HS-27A (cell line): ENCODE data around the gene CMIP.

Experiments used
- DNase-seq: peaks from one replicate; pipeline ENCODE4 v3.0.0-alpha.2; 2012; ENCODE audit warnings: low read depth, missing footprints

CMIP gene

DNA sequence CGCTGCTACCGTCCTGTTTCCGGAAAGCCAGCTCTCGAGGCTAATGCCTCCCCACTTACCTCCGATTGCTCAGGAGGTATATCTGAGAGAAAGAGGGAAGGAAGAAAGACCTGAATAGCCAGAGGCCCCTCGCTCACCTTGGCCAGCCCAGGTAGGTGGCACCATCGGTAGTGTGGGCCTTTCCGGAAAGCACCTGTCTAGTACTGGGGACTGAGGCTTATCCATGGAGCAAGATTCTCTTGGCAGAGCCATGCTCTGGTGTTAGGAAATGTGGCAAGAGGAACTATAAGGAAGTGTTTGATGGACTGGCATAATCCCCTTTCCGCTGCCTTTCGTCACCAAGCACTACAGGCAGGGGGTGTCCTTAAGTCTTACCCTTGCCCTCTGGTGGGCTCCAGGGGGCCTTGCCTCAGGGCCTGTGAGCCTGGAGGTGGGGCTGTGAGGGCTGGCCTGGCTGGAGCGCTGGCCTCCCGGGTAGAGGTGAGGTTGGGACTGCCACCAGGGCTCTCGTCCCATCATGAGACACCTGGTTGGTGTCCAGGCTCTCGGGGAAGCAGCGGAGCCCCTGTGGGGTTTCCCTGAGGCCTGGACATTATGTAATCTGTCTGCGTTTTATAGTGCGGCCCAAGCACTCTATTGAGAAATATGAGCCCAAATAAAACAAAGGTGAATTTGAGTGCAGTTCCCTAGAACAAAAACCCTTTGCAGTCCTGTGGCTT, 2.9 kb downstream of the CMIP start:
- no peak for DNase-seq

GRCh38 chr16:81448154-81449131, 3.8 kb downstream of the CMIP start:
- DNase-seq: no peak

DNA sequence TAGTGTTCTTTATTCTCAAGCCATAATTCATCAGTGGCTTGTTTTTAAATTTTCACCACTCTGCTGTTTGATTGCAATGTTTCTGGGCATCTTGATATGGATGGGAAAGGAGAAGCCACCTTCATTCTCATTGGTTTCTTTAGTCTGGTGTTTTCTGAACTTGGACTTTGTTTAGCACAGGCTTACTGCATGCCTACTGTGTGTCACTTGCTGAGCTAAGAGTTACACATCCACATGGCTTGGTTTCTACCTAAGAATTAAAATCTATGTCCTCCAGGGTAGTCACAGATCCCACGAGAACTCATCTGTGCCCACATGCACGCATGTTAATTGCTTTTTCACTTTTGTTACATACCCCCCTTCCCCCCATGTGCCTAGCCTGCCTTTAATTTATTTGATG, 4.6 kb downstream of the CMIP start:
- no peak for DNase-seq

GRCh38 chr16:81449899-81450608, 5.4 kb downstream of the CMIP start:
- no peak for DNase-seq

GRCh38 chr16:81450783-81451491, 6.3 kb downstream of the CMIP start:
- DNase-seq: no peak

GRCh38 chr16:81451753-81452680, 7.4 kb downstream of the CMIP start:
- DNase-seq: no peak

DNA sequence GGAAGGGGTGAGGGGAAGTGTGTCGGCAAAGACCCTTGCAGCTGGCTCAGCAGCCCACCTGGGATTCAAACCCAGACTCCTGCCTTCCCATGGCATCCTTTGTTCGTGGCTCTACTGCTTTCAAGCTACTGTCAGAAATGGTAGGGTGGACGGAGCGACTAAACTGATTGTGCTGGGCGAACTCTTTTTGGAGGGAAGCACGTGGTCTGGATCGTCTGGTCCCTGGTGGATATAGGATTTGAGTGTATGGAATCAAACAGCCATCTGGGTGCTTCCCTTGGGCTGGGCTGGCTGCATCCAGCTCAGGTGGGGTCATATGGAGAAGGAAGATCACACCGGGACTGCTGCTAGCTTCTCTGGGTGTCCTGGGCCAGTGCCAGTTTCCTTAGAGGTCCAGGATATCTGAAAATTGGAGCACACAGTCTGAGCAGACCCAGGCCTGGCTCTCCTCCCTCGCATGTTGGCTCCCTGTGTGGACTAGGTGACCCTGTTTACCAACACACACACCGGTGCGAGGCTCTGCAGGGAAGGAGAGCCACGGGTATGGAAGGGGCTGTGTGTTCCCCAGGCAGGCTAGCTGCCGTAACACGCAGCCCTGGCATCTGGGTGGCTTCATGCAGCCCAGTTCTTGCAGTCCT, 8.6 kb downstream of the CMIP start:
- no peak for DNase-seq

DNA sequence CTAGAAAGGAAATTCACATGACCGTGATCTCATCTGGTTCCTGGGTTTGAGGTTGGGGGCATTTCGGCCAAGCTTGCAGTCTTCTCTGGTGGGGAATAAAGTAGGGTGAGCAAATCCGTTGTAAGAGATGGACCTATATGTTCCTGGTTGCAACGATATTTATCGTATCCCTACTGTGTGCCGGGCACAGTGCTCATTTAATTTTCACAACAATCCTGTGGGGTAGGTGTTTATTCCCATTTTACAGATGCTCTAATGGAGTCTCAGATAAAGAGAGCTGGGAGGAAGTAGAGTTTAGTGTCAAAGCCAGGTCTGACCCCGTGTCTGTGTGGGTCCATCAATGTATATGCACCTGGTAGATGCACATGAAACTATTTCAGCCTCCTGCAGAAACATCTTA, 9.4 kb downstream of the CMIP start:
- no peak for DNase-seq

DNA sequence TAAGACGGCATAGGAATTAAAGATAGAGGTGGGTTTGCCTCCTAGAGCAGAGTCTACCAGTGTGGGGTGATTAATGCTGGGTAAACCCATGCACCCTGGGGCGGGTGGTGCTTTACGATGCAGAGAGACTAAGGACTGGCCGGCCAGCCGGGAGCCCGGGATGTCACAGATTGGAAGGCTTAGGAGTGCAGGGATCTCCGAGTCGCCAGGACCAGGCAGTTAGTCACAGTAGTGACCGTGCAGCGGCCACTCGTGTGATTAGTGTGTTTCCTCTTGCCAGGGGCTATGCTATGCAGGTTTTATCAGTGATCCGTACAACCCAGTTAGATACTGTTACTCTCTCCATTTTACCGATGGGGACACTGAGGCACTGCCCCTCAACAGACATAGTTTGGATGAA, 10.4 kb downstream of the CMIP start:
- DNase-seq: no peak

GRCh38 chr16:81455720-81456494, 11.3 kb downstream of the CMIP start:
- DNase-seq: no peak

DNA sequence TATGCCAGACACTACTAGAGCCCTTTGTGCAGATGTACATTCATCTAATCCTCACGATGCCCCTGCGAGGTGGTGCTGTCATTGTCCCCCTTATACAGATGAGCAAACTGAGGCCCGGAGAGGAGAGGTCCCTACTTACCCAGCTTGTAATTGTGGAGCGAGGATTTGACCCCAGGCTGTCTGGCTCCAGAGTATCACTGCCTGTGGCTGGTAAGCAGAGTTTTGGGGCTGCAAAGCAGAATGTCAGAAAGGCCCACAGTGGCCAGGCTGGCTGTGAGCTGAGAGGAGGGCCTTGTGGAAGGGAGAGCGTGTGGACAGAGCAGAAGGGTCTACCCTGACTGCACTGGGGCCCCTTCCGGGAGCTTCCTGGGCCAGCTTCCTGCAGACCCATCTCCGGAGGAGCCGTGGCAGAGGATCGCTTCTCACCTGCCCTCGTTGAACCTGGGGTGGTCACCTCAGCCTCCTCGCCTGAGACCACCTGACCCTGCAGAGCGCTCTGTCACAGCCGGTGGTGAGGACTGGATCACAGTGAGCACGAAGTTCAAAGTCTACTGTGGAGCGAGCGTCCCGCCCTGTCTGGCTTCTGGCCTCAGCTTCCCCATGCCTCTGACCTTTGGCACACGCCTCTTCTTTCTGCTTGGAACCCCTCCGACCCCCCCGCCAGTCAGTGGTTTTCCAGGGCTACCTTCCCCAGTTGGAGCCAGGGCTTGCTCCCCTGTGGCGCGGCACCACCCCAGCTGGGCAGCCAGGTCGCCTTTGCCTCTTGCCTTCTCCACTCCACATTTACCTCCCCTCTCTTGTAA, 12.1 kb downstream of the CMIP start:
- DNase-seq: no peak

DNA sequence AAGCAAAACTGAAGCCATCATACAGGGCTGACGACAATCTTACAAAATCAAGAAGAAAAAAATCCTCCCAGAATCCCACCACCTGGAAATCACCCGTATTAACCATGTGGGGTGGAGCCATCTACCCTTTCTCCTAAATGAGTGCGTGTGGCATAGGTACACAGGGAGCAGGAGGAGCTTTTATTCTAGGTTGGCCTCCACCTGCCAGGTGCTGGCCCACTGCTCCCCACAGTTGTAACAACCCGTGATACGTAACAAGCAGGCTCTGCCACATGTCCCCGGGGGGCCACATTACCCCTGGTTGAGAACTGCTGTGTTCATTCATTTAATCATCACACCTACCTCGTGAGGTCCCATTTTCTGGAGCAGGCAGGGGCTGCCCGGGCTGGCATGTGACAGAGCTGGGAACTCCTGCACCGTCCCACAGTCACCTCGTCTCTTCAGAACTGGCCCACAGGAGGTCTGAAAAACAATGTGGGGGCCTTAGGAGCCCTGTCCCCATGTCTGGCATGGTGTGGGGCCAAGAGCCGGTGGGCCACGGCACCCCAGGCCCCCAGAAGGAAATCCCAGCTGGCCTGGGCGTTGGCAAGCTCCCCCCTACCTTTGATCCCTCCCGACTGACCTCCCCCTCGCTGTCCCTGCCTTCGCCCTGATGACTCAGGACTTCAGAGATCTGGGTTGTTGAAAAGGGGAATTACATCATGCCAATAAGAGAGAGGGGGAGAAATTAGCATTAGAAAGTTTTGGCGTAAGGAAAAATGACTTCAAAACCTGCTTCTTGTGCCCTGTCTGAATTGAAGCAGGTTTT, 12.9 kb downstream of the CMIP start:
- DNase-seq: no peak

GRCh38 chr16:81458149-81458669, 13.6 kb downstream of the CMIP start:
- DNase-seq: no peak

DNA sequence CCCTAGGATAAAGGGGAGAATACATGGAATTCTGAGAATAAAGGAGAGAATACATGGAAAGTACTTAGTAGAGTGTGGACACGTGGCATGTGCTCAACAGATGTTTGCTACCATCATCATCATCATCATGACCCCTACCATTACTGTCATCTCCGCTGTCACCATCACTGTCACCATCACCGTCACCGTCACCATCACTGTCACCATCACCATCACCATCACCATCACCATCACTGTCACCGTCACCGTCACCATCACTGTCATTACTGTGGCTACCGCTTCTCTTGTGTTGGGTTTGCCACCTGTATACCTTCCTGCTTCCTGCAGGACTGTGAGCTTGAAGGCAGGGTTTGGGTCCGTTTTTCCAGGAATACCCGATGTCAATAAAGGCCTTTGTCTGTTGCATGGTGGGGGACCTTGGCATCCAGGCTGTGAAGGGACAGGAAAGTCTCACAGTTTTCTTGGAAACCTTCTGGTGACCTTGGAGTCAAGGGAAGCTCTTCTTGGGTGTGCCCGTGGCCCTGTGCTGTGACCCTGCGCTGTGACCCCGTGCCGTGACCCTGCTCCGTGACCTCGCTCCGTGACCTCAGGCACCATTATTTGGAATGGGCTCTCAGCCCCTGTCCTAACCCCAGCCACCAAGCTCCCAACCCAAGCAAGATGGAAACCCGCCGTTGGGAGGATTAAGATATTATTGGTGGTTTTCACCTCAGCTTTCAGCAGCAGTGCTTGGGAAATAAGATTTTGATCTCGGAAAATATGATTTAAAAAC, 14.4 kb downstream of the CMIP start:
- DNase-seq: no peak

DNA sequence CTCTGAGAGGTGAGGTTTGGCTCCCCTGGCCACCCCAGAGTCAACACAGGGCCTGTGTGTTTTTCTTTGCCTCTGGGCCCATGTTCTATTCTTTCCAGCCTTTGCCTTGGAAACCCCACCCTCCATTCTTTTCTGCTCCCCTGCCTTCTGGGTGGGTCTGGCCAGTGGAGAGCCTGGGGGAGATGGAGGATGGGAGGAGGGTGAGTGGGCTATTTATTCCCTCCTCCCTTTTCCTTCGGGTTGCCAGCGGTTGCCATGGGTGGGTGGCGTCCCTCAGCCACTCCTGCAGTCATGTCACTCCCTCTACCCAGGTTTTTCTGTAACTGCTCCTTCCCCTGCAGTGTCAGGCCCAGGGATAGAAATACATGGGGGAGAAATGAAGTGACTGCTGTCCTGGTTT, 15.5 kb downstream of the CMIP start:
- no peak for DNase-seq

DNA sequence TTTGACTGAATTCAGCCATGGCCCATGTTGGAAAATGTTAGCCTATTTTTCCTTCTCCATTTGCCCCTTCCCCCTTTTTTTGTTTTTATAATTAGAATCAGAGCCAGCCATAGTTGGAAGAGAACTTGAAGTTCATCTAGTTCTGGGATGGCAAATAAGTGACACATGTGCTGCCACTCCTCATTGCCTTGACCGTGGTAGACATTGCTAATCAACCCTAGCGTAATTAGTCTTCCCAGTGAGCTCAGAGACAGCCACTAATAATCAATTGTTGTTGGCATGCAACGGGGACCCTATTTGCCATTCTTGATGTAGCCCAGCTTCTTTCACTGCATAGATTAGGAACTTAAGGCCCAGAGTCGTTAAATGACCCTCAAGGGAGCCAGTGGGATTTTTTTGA, 16.6 kb downstream of the CMIP start:
- no peak for DNase-seq

DNA sequence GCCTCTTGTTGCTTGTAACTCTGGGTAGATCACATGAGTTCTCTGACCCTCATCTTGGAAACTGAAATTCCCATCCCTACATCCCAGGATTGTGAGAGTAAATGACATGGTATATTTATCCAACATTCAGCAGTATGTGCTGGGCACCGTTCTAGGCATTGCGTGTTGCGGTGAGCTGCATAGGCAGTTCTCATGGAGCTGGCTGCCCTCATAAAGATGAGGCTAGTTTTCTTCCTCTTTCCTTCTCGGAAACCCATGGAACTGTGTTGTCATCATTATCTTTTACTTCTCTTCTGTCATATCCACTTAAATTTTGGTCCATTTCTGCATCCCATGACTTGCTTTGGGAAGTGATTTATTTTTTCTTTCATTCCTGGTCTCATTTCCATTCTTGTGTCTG, 17.2 kb downstream of the CMIP start:
- DNase-seq: no peak
